ENCODE results near the gene PRDM16.

- TF ChIP-seq POLR2A (IDR thresholded peaks at IDR 0.05) (no peak), CTCF (IDR thresholded peaks at IDR 0.05) (no peak)
These were observed 208.0 kb downstream of the PRDM16 start for GRCh38 chr1:3277011-3277471.

All from testis (tissue), 2 donors.